SK-N-SH (cell line): Measurements from ENCODE around the gene SEPTIN2. TPM values are rescaled to one million over a fixed set of nuclear protein-coding genes. Genes with fewer than 3 reads are reported as not detected.

ENCODE experiments used
- CTCF ChIA-PET: fragments of 300-600, 350-600 bp; formaldehyde crosslinking; extraction: SDS; loops from one replicate; lab custom pipeline; 2021; lab: Yijun Ruan, JAX
- POLR2A ChIA-PET: fragments of 350-600 bp; sonication (Branson Sonifier 250); formaldehyde crosslinking; extraction: SDS; loops from one replicate; lab custom pipeline; 2020; ENCODE audit warnings: antibody characterized with exemption, inconsistent platforms; lab: Yijun Ruan, JAX
- DNase-seq: peaks from one replicate; pipeline ENCODE4 v3.0.0; 2012
- H2AFZ ChIP-seq: fragments of 200-600 bp; sonication (generic); 2 replicates; pipeline ENCODE4 v1.8.1; 2016; ENCODE audit warnings: antibody characterized with exemption, mild to moderate bottlenecking, low read depth
- H3F3A ChIP-seq: fragments of 200-600 bp; sonication (generic); replicated peaks from 2 replicates; pipeline ENCODE3; 2016; ENCODE audit warnings: antibody characterized with exemption, mild to moderate bottlenecking; ENCODE audit not compliant: insufficient read depth
- H3K27ac ChIP-seq, 2 experiments: fragments of 200-500 bp in 1 of 2; fragments of 200-600 bp in 1 of 2; sonication (Bioruptor generic) in 1 of 2; sonication (generic), shearing (Covaris generic) in 1 of 2; 2 replicates each; pipeline versions ENCODE4 v1.5.1 to v1.6.1; 2014 to 2016; ENCODE audit warnings: low read depth in 2 of 2, inconsistent platforms in 1 of 2, low read length in 1 of 2, mild to moderate bottlenecking in 1 of 2, mixed read lengths in 1 of 2
- H3K27me3 ChIP-seq: fragments of 200-600 bp; sonication (generic), shearing (Covaris generic); 2 replicates; pipeline ENCODE4 v1.6.1; 2016; ENCODE audit warnings: mixed run types; ENCODE audit not compliant: insufficient read depth
- H3K36me3 ChIP-seq, 2 experiments: fragments of 200-500 bp in 1 of 2; fragments of 200-600 bp in 1 of 2; sonication (Bioruptor generic) in 1 of 2; sonication (generic) in 1 of 2; replicated peaks in 1 of 2; 2 replicates each; pipeline versions ENCODE3 to v1.5.1; 2014 to 2016; ENCODE audit warnings: low read length in 1 of 2, mild to moderate bottlenecking in 1 of 2; ENCODE audit not compliant: insufficient read depth in 2 of 2, control insufficient read depth in 1 of 2
- H3K4me1 ChIP-seq, 2 experiments: fragments of 200-500 bp in 1 of 2; fragments of 200-600 bp in 1 of 2; sonication (Bioruptor generic) in 1 of 2; sonication (generic), shearing (Covaris generic) in 1 of 2; 2 replicates each; pipeline versions ENCODE4 v1.5.1 to v1.6.1; 2014 to 2016; ENCODE audit warnings: low read depth in 1 of 2, low read length in 1 of 2, mixed run types in 1 of 2; ENCODE audit not compliant: insufficient read depth in 2 of 2, control insufficient read depth in 1 of 2
- H3K4me2 ChIP-seq: fragments of 200-600 bp; sonication (generic), shearing (Covaris generic); 2 replicates; pipeline ENCODE4 v1.6.1; 2017; ENCODE audit warnings: mixed run types
- H3K4me3 ChIP-seq, 2 experiments: fragments of 200-500 bp in 1 of 2; fragments of 200-600 bp in 1 of 2; sonication (Bioruptor generic) in 1 of 2; sonication (generic), shearing (Covaris generic) in 1 of 2; 2 replicates each; pipeline versions ENCODE4 v1.5.1 to v1.8.1; 2014 to 2016; ENCODE audit warnings: low read depth in 2 of 2, inconsistent platforms in 1 of 2, low read length in 1 of 2, mild to moderate bottlenecking in 1 of 2, mixed read lengths in 1 of 2, moderate library complexity in 1 of 2
- H3K79me2 ChIP-seq: fragments of 200-600 bp; sonication (generic); 2 replicates; pipeline ENCODE4 v1.8.1; 2017; ENCODE audit warnings: mild to moderate bottlenecking; ENCODE audit not compliant: insufficient read depth
- H3K9ac ChIP-seq: fragments of 200-600 bp; sonication (generic); 2 replicates; pipeline ENCODE4 v1.6.1; 2017; ENCODE audit warnings: mixed run types
- H3K9me2 ChIP-seq: fragments of 200-600 bp; sonication (generic); 2 replicates; pipeline ENCODE4 v1.6.1; 2017; ENCODE audit warnings: mixed run types
- H3K9me3 ChIP-seq: fragments of 200-600 bp; sonication (generic); 2 replicates; pipeline ENCODE4 v1.6.1; 2017; ENCODE audit warnings: mixed run types, mild to moderate bottlenecking, moderate library complexity
- H4K20me1 ChIP-seq: fragments of 200-600 bp; sonication (generic); 2 replicates; pipeline ENCODE4 v1.6.1; 2017; ENCODE audit warnings: mild to moderate bottlenecking, mixed run types; ENCODE audit not compliant: insufficient read depth
- CHD2 ChIP-seq: fragments of 150-350 bp; IDR thresholded peaks from 2 replicates; pipeline ENCODE4 v1.6.1; 2018; ENCODE audit warnings: low read length; ENCODE audit not compliant: partially characterized antibody
- EP300 ChIP-seq, 2 experiments: IDR thresholded peaks; 2 replicates each; pipeline versions ENCODE4 v1.4.0 to v1.6.1; 2012; ENCODE audit warnings: borderline replicate concordance in 1 of 2, low read depth in 1 of 2, low read length in 1 of 2
- FOSL2 ChIP-seq: IDR thresholded peaks from 2 replicates; pipeline ENCODE4 v1.4.0; 2012; ENCODE audit warnings: low read depth, mild to moderate bottlenecking, moderate library complexity, borderline replicate concordance
- GABPA ChIP-seq: IDR thresholded peaks from 2 replicates; pipeline ENCODE4 v1.4.0; 2012; ENCODE audit warnings: low read depth, mild to moderate bottlenecking
- MAX ChIP-seq: IDR thresholded peaks from 2 replicates; pipeline ENCODE4 v1.4.0; 2012; ENCODE audit warnings: low read depth
- MXI1 ChIP-seq: IDR thresholded peaks from 2 replicates; pipeline ENCODE4 v1.6.1; 2012; ENCODE audit warnings: mild to moderate bottlenecking, low read depth, low read length, improper control_type of control experiment
- NRF1 ChIP-seq: IDR thresholded peaks from 2 replicates; pipeline ENCODE4 v1.6.1; 2012; ENCODE audit warnings: low read depth, mild to moderate bottlenecking, low read length
- PBX3 ChIP-seq: IDR thresholded peaks from 2 replicates; pipeline ENCODE4; 2012
- POLR2AphosphoS5 ChIP-seq: IDR thresholded peaks from 2 replicates; pipeline ENCODE4 v1.6.1; 2012; ENCODE audit warnings: low read depth, low read length
- RAD21 ChIP-seq: IDR thresholded peaks from 2 replicates; pipeline ENCODE4 v1.6.1; 2012; ENCODE audit warnings: mild to moderate bottlenecking, low read length
- RFX5 ChIP-seq: IDR thresholded peaks from 2 replicates; pipeline ENCODE4 v1.6.1; 2012; ENCODE audit warnings: mild to moderate bottlenecking, improper control_type of control experiment, low read length
- RXRA ChIP-seq: IDR thresholded peaks from 2 replicates; pipeline ENCODE4 v1.4.0; 2012; ENCODE audit warnings: low read depth, mild to moderate bottlenecking, borderline replicate concordance
- TAF1 ChIP-seq: IDR thresholded peaks from 2 replicates; pipeline ENCODE4 v1.6.1; 2012; ENCODE audit warnings: low read depth, mild to moderate bottlenecking, low read length, moderate library complexity, borderline replicate concordance
- TEAD4 ChIP-seq: IDR thresholded peaks from 2 replicates; pipeline ENCODE4 v1.4.0; 2012; ENCODE audit warnings: mild to moderate bottlenecking, borderline replicate concordance; ENCODE audit not compliant: insufficient read depth
- USF2 ChIP-seq: fragments of 150-350 bp; IDR thresholded peaks from 2 replicates; pipeline ENCODE4 v1.6.1; 2017; ENCODE audit warnings: antibody characterized with exemption, low read length, low read depth, borderline replicate concordance
- WGBS: methylation state at CpG from one replicate; pipeline ENCODE4 v1.1.6; 2017; ENCODE audit warnings: low lambda C conversion rate; 5-methylcytosine and 5-hydroxymethylcytosine counted together
- polyA plus RNA-seq, 3 experiments: library from polyadenylated mRNA; depleted of rRNA; stranded (reverse); fragments of >200 nt; gene quantifications; 2 replicates each; pipeline ENCODE4 v1.2.3, GENCODE V29; 2012

Gene SEPTIN2
- polyA plus RNA-seq, 1 of the 3 experiments (the other 2 are of a cell fraction): 226 TPM

- Histone ChIP-seq H3K4me2 (no peak overlapping the region), H3K36me3 (peaks cover 0 to 15% of the 10 kb centered on the region in 2 experiments), H3K27ac (peak overlapping the region in 1 of 2 experiments; percentile 60; a peak in 2 of 4 replicates), H4K20me1 (peaks cover 11% of the 10 kb centered on the region), H3K4me3 (no peak overlapping the region), H3F3A (peaks cover 6% of the 10 kb centered on the region), H3K27me3 (no peaks in the 10 kb centered on the region), H2AFZ (no peak overlapping the region), H3K9ac (no peak overlapping the region), H3K79me2 (peaks cover 92% of the 10 kb centered on the region), H3K4me1 (peaks cover 0 to 8% of the 10 kb centered on the region in 2 experiments; a peak in 1 of 4 replicates), H3K9me2 (no peaks in the 10 kb centered on the region), H3K9me3 (peaks cover 9% of the 10 kb centered on the region; the same call in 1 of the 2 replicates)
- DNase-seq: no peak
- WGBS: 86% methylated on average over 3 of the region's 3 CpGs
- ChIA-PET POLR2A (no interaction called here), CTCF (interaction anchor here (1.2 to 1.6 kb wide), 2 partner anchors 10 to 12 kb away, joined by 3 to 7 read pairs; no protein-coding TSS in a partner anchor)
- TF ChIP-seq MAX (no peak), RAD21 (no peak), GABPA (no peak), EP300 (IDR thresholded peaks at IDR 0.05; ENCODE audit: borderline replicate concordance in 1 of 2, low read depth in 1 of 2, low read length in 1 of 2) (no peak)
These were observed 35.9 kb upstream of the SEPTIN2 start for GRCh38 chr2:241279828-241280227.

- H3K4me3 ChIP-seq: no peak overlapping the region
- H3K9me3 ChIP-seq: peaks cover 9% of the 10 kb centered on the region; the same call in 1 of the 2 replicates
- no peak overlapping the region for H3K9ac ChIP-seq
- no peak for DNase-seq
- TF ChIP-seq RFX5: no peak
- no peak for TF ChIP-seq RAD21
- no peak for TF ChIP-seq TAF1
- no peak for TF ChIP-seq FOSL2
- TF ChIP-seq PBX3: no peak
- no peak for TF ChIP-seq RXRA
- no peak for TF ChIP-seq TEAD4
- no peak for TF ChIP-seq POLR2AphosphoS5
- no peak for TF ChIP-seq NRF1
- no peak for TF ChIP-seq CHD2
- TF ChIP-seq MXI1: no peak
- TF ChIP-seq EP300 (IDR thresholded peaks at IDR 0.05; ENCODE audit: borderline replicate concordance in 1 of 2, low read depth in 1 of 2, low read length in 1 of 2): no peak
- TF ChIP-seq USF2: no peak
- peaks cover 92% of the 10 kb centered on the region for H3K79me2 ChIP-seq
- H3K4me2 ChIP-seq: no peak overlapping the region
- peaks cover 2 to 18% of the 10 kb centered on the region in 2 experiments for H3K36me3 ChIP-seq
- no peaks in the 10 kb centered on the region for H3K27me3 ChIP-seq
- 96% methylated on average over 4 of the region's 4 CpGs for WGBS
- POLR2A ChIA-PET: no interaction called here
- H3K4me1 ChIP-seq: peaks cover 0 to 8% of the 10 kb centered on the region in 2 experiments; a peak in 1 of 4 replicates
- no peak overlapping the region for H2AFZ ChIP-seq
- no peaks in the 10 kb centered on the region for H3K9me2 ChIP-seq
- peaks cover 13% of the 10 kb centered on the region for H4K20me1 ChIP-seq
- no peak overlapping the region for H3K27ac ChIP-seq
- peaks cover 6% of the 10 kb centered on the region for H3F3A ChIP-seq
- CTCF ChIA-PET: interaction anchor here (1.2 to 1.6 kb wide), 2 partner anchors 10 to 12 kb away, joined by 3 to 7 read pairs; no protein-coding TSS in a partner anchor
These were observed 35.4 kb upstream of the SEPTIN2 start for GRCh38 chr2:241280291-241280690.
